Measurements from ENCODE around the gene LPCAT1. TPM values are rescaled to one million over a fixed set of nuclear protein-coding genes. Genes with fewer than 3 reads are reported as not detected.

Gene LPCAT1
- polyA plus RNA-seq, 5 donors, result 106 to 162 (median 120) TPM

DNA sequence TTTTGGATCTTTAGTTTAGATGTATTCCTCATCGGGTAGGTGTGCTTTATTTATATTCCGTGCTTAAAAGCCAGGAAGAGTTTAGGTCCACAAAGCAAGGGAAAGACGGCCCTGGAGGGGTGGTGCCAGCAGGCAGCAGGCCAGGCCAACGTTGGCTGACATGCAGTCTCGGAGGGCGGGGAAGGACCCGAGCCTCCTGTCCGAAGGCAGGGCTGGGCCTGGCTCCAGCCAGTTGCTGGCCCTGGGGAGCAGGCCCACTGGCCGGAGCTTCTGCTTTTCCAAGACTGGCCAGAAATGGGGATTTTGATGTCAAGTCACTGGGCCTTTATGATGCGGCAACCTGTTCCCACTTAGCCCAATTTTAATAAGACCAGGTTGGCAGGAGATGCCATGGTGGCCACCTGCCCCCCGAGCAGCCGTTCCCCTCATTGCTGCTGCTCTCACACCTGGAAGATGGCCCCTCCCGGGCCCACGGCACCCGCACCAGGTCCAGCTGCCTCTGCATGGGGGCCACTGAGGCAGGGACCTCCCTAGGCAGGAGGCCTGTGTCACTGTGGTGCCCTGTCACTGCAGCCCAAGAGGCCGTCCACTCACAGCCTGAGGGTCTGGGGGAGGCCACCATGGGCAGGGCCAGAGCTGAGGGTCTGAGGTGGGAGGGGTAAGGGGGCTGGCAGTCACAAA lies 23.2 kb downstream of the LPCAT1 start:
- peak; percentile 61 to 62 for DNase-seq

DNA sequence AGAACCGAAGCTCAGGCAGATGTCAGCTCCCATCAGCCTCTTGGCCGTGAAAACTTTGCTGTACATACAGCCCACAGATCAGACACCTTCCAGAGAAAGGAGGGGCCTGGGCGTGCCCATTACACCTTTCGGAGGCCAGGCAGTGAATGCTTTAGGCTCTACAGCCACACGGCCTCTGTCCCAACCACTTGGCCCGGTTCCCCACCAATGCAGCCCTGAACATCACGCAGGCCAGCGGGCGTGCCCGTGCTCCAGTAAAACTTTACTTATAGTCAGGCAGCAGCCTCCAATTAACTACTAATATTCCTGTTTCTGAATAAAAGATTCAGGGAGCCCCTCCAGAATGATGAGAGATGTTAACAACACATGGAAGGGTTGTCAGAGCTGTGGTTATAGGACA lies 23.9 kb downstream of the LPCAT1 start:
- DNase-seq, result no peak

DNA sequence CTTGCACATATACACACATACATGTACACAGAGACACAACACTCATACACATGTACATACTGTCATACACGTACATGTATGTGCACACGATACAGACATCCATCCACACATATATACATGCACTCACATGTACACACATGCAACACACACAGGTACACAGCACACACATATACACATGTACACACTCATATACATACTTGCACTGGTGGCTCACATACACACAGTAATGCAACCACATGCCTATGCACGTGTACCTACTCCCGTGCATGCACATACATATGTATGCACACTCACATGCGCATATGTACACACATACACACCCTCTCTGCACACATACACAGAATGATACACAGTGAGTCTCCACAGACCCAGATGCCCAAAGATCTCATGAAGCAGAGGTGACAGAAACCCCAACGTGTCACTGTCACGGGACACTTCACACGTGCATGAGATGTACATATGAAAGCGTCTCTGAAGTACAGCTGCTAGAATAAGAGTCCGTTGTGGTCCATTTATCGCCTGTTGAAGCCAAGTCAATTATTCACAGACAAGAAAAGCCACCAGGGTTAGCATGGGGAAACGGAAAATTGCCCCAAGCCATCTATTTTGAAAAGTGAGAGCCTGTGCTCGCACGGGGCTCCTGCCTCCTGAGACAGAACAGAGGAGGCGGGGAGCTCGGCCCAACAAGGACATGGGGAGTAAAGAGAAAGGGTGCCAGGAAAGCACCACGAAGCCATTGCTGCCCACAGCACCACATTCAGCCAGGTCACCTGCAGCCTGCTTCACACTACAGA lies 24.9 kb downstream of the LPCAT1 start:
- no peak for DNase-seq

DNA sequence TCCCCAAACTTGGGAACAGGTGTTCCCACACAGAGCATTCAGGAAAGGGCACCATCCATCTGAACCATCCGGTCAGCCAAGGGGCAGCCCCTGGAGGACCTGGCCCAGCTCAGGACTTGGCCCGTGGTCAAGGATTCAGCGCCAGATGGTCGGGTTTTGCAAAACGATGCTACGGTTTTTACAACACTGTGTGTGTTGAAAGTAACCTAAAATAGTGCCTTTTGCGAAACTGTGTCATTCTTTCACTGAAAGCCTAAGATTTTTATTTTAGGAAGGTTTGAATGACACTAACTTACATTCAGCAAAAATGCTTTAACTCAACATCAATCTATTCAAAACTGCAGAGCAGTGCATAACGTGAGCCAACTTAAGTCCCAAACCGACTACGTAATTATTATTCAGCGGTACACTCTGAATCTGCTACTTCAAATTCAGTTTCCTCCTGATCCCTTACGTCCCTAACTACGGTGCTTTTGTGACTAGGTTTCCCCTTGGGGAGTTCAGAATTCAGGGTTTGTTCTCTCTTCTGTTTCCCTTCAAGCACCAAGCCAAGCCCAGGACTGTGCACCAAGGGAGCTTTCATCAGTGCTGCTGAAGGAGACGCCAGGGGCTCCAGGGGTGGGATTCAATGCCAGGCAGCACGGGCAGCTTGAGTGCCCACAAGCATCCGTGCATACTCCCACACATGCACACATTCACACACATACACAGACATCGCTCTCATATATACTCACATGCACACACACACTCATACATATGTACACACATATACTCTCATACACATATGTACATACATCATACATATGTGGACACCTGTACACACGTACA lies 25.8 kb downstream of the LPCAT1 start:
- no peak for DNase-seq

DNA sequence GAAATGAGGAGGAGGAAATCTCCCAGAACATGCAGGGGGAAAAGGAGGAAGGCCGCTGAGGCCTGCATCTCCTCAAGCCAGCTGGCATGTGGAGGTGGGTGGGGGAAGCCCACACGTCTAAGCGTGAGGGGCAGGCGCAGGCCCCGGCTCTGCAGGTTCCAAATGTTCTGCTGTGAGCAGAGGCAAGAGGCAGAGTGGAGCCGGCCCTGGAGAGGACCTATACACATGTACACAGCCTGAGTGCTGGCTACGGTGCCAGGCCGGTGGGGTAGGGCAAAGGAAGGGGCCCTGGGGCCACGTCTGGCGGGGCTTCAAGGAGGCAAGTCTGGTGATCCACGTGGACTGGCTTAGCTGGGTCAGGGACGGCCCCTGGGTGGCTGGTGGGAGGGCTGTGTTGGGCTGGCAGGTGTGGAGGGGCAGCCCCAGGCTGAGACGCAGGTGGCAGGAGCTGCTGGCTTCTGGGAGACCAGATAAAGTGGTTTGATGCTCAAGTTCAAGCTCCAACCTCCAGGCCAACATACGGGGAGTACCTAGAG lies 26.4 kb downstream of the LPCAT1 start:
- DNase-seq, result no peak

DNA sequence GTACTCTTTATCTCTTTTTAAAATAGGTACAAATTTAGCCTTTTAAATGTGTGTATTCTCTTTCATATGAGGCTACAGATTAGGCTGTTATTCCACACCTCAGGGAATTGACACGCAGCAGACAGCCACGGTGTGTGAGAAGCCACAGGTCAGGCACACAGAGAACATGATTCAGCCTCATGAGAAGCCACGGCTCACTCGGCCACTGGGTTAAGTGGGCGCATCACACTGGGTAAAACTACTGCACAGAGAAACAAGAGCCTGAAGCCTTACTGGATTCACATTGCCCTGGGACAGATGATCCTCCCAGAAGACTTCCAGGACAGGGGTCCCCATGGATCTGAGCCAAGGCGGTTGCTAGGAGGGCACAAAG lies 28.2 kb downstream of the LPCAT1 start:
- DNase-seq, result no peak

DNA sequence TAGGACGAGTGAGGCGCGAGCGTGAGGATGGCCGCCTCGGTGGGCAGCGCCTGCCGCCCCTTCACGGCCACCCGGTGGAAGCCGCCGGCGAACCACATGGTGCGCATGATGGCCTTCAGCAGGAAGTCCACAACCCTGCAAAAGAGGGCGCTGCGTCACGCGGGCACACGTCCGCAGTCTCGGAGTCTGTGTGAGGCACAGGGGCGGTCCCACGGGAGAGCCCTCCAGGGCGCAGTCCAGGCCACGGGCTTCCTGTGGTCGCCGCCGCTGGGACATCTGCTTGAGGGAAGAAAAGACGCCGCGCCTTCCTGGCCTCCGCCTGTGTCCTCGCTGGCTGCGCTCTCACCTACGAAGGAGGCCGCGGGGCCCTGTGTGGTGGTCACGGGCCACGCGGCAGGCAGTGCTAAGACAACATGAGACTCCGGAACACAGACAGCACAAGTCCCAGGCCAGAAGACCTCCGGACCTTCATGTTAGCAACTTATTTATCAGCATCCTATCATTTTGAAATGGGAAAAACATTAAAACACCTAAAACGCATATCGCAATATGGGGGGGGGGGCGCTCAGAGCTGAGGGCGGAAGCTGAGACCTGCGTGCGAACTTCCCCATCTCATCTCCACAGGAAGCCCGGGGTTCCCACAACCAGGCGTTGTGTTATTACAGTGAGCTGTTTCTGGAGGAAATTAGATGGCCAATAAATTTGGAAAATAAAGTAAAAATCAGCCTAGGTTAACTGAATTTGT lies 28.8 kb downstream of the LPCAT1 start:
- DNase-seq, result no peak

DNA sequence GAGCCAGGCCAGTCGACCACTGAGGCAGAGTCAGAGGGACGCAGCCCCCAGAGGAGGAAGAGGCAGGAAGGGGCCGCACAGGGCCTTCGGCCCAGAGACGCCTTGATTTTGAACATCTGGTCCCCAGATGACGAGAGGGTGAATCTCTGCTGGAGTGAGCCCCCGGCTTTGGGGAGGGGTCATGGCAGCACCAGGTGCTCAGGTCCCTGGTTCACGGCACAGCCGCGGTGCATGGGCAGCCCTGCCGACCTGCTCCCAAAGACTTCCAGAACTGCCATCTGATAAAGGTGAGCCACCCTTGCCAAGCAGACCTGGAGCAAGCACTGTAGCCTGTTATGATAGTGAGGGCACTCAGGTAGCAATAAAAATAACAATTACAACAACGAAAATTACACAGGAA lies 29.8 kb downstream of the LPCAT1 start:
- DNase-seq, result no peak

DNA sequence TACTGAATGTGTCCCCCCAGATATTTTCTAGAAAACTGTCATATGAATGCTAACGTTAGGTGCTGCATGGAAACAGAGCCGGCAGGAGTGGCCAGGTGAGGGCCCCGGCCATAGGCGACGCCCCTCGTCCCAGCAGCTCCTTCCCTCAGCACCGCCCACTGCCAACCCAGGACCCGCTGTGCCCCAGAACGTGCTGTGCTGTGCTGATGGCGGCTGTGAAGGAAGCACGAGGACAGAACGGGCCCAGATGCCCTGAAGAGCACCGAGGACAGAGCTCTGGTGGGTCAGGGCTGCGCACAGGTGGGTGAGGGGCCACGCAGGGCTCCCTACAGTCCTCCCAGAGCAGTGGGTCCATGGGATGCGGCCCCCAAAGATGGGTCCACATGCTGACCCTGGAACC lies 30.3 kb downstream of the LPCAT1 start:
- DNase-seq, result no peak

DNA sequence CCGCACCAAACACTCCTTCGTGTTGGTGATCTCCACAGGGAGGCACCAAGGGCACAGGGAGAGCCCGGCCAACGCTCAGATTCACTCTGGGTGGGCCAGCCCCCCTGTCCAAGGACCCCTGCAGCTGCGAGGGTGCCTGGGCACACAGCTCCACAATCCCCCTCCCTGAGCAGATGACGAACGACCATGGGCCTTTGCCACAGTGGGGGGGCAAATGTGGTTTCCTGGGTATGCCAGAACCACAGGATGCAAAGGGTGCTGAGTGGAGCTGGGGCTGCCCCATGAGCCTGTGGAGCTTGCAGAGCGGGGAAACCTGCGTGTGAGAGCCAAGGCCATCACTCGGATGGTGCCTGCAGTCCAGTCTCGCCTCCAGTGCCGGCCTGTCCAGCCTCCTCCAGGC lies 31.0 kb downstream of the LPCAT1 start:
- DNase-seq, result no peak

DNA sequence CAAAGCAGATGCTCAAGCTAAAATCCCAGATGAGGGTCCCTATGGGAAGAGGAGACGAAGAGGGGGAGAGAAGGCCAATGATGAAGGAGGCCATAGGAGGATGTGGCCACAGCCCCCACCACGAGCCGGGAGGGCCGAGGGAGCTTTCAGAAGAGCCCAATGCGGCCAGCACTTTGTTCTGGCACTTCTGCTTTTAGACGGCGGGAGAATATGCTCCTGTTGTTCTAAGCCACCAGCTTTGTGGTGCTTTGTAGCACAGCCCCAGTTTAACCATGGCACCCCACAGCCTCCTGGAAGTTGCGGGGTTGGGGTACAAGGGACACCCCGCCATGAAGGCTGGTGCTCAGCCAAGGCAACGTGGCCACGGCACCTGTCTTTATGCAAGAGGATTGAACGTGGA lies 33.4 kb downstream of the LPCAT1 start:
- no peak for DNase-seq

DNA sequence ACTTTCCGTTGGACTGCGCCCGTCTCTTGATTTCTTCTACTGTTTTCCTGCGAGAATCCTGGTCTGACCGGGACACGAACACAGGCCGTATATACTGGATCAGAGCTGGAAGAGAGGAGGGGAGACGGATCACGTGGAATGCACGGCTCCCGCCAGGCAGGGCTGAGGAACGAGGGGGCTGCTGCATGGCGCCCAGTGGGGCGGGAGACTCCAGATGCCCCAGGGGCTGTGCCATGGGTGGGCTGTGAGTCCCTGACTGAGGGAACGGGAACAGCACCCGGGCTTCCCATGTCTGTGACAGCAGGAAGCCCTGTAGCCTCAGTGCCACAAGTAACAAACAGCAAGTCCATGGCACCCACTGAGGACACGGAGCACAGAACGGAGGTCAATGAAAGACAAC lies 34.0 kb downstream of the LPCAT1 start:
- DNase-seq, result no peak

DNA sequence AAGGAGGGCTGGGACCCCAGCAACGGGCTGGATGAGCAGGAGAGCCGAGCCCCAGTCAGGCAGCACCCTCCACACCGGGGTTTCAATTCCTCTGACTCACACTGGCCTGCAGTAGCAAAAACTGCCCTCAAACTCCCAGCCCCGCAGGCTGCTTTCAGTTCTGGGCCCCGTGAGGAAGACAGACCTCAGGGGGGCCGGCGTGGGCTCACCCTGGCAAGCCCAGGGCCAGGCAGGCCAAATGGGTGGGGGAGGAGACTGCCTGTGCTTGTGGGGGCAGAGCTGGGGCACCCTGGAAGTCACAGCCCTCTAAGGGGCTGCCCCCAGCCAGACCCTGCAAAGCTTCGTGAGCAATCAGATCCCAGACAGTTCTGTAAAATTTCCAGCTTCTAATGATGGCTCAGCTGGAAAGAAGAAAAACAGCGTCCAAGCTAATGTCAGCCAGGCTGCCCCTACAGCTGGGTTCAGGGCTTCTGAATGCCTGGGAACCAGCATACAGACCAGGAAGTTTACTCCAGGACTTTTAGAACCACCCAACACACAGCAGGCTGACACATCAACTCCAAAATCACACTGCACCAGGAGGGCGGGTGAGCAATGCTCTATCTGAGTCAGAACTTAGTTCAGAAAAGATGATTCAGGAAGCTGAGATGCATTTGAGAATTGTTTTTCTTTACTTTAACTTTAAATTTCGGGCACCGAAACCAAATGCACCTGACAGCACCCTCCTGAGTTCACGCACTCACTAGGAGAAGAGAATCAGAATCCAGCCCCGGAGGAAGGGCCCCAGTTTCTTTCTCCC lies 34.7 kb downstream of the LPCAT1 start:
- no peak for DNase-seq

DNA sequence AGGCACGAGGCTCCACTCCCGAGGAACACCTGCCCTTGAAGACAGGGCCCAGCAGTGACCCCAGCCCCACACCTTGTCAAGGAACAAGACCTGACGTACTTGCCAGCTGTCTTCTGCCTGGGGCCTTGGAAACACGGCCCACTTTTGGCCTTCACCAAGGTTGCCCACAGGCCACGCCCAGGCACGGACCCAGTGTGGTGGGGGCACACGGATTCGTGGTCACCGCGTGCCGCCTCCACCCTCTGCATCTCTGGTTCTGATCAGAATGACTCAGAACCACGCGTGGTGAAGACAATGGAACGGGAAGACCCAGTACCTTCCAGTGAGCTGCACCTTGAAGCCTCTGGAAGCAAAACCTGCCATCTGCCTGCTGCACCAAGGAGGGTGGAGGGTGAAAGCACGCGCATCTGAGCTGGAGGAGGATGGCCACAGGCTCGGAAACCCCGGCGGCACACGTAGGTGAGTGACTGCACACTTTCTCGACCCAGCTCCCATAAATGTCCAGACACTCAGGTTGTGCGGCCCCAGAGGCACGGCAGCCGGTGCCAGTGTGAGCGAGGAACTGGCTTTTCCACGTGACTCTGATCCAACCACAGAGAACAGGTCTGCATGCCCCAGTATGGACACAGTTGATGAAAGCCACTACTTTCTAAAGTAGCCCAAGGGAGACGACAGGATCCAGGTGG lies 36.5 kb downstream of the LPCAT1 start:
- DNase-seq, result no peak

DNA sequence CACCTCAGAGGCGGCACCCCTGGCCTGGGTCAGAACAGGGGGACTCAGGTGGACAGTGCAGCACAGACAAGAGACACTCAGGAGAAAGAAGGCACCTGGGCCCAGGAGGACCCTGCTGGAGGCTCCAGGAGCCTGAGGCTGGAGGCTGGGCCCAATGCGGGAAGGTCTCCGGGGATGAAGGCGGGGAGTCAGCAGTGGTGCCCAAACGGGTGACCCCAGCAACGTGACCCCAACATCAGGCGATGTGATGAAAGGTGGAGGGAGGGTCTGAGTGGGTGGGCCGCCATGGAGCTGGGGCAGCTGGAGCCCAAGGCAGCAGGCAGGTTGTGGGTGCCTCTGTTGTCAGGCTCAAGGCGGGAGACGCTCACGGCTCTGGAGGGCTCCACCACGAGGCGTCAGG lies 37.5 kb downstream of the LPCAT1 start:
- DNase-seq, result no peak

DNA sequence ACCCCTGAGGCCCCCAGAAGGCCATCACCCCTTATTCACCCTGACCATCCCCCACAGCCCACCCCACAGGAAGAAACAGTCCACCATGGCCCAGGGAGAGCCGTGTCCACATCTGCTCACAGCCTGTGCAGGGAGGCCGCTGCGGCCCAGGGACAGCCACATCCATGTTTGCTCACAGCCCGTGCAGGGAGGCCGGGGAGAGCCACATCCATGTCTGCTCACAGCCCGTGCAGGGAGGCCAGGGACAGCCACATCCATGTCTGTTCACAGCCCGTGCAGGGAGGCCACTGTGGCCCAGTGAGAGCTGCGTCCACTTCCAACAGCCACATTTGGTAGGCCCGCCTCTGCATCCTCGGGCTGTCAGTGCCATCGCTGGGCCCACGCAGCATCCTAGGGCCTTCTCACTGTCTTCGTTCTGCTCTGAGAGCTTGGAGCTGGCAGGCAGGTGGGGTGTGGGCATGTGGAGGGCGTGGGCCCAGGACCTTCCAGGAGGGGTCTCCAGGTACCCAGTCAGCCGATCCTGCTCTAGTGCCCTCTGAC lies 38.1 kb downstream of the LPCAT1 start:
- DNase-seq, result no peak

DNA sequence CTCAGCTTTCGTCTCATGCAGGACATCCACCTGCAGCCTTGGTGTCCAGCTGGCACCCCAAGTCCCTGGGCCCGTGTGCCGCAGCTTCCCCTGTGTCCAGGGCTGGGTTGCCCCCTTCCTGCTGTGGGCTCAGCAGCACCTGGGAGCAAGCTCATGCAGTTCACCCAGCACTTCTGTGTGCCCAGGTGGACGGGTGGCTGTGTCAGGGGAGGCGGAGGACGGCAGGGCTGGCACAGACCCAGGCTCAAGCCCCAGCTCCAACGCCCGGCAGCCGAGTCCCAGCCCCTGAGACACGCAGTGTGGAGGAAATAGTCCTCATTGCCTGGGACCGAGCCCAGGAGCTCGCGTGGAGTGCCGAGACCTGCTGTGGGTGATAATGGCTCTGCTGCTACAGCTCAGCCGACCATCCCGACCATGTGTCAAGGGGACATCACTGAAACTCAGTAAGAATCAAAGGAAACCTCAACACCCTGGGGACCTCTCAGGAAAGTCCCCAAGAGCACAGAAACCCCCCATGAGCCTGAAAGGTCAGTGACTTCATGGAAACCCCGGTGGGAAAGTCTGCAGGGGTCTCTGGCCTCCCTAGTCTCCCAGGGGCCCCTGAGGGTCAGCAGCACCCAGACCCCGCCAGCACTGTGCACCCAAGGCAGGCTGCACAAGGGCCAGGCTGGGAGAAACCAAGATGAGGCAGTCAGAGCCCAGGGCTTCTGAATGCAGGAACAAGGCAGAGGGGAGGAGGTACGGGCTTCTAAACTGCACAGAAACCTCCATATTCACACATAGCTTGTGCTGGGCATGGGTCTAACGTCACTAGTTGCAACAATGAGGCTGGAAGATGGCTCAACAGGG lies 38.8 kb downstream of the LPCAT1 start:
- no peak for DNase-seq

DNA sequence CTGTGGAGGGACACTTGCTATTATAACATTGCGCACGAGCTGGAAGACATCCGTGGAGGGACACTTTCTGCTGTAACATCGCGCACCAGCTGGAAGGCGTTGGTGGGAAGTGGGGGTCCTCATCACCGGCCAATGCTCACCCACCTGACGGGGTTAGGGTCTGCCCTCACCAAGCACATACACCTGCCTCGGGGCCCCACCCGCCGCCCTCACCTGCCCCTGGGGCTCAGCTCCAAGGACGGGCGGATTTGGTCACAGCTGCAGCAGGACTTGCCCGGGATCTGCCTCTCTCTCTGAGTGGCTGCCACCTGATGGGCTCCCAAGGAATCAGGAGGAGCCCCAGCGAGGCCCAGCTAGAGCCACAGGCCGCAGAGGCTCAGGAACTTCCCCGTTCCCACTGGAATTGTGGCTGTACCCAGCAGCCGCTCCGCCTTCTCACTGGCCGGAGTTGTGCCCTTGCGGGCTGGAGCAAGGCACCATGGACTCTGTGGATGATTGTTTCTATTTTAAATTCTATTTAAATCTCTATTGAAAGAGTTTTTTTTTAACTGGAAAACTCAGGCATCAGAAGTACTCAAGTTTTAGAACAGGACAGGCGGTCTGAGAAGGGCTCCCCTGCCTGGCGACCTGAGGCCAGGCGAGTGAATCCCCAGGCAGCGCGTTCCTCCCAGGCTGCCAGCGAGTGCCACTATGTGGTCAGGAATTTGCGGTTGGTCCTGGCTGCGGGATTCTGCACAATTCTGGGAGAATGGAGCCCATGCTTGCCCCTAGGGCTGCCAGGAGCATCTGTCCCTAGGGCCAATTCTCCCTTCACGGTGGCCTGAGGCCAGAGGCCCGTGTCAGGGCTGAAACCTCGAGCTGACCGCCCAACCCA lies 39.7 kb downstream of the LPCAT1 start:
- no peak for DNase-seq

All from right lung (tissue), 5 donors.